HG02610 (cell line): Measurements from ENCODE around the gene MMP23B.
"Not testable (repeated sequence)": the region's sequence is repeated elsewhere in the genome, so short reads cannot be mapped to it uniquely, and the experiment has no call there.

Experiments
- ATAC-seq: cut with Tn5 transposase; IDR thresholded peaks from one replicate; pipeline ENCODE4 v1.9.1; 2021; ENCODE audit warnings: mild to moderate bottlenecking, moderate library complexity; ENCODE audit not compliant: unreplicated experiment

The MMP23B gene

DNA sequence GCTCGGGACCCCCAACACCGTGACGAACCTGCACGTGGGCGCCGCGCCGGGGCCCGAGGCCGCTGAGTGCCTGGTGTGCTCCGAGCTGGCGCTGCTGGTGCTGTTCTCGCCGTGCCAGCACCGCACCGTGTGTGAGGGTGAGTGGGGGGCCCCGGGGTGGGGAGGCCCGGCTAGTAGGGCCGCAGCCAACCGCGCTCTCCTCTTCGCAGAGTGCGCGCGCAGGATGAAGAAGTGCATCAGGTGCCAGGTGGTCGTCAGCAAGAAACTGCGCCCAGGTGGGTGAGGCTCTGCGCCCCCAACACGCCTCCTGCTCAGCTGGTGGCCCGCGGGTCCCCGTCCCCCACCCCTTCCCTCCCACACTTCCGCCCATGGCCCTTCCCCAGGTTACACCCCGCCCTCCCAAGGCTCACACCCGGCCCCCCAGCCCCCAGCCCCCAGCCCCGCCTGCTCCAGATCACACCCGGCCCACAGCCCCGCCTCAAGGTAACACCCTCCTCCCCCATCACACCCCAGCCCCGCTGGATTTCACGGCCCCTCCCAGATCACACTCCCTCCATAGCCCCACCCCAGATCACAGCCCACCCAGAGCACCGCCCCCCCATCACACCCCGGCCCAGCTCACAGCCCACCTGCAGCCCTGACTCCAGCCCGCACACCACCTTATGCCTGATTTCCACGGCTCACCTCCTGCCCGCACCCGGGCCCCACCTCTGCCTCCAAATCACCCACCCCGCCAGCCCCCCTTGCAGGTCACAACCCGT is 2.4 kb upstream of the MMP23B start:
- no peak for ATAC-seq

DNA sequence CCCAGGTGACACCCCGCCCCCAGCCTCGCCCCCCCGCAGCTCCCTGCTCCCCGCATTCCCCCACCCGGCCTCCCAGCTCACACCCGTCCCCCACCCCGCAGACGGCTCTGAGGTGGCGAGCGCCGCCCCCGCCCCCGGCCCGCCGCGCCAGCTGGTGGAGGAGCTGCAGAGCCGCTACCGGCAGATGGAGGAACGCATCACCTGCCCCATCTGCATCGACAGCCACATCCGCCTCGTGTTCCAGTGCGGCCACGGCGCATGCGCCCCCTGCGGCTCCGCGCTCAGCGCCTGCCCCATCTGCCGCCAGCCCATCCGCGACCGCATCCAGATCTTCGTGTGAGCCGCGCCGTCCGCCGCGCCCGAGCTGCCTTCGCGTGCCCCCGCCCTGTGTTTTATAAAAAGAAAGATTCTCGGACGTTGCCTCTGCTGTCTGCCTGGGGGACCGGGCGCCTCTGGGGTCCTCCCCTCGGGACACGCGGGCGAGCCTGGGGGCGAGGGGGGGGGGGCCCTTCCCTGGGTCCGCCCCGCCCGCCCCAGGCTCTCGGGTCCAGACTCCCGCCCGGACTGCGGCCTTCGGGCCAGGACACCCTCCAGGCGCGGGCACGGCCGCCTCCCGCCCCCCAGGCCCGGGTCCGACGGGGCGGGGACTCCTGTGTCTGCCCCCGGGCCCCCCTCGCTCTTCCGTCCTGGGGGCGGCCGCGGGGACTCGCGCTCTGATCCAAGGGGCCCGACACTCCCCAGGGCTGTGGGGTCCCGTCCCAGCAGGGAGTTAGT is 1.6 kb upstream of the MMP23B start:
- ATAC-seq: peak; percentile 46

DNA sequence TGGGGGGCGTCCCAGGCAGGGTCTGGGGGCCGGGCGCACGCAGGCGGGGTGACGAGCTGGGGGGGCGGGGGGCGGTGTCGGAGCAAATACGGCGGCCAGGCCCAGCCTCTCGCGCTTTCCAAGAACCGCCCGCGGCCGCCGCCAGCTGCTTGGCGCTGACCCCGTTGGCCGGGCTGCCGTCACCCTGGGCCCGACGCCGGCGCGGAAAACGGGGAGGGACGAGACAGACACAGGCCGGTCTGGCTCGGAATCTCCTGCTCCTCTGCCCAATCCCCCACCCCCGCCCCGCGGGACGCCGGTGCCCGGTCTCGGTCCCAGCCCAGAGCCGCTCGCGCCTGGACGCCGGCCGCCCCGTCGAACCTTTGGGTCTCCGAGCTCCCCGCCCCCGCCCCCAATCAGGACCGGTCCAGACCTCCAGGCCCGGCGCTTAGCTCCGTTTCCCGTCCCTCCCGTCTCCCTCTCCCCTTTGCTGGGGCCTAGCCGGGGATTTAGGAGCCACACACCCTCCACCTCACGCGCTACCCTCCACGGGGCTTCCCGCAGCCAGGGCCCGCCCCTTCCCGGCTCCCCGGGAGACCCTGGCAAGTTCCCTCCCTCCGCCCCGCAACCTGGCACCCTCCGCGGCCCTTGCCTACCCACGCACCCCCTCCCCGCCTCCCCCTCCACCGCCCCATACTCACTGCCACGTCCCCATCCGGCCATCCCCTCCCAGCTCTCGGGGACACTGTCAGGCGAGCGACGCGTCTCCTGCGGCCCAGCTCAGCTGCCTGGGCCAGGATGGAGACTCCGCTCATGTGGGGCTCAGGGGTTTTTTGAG is 800 bp upstream of the MMP23B start:
- ATAC-seq: no peak

DNA sequence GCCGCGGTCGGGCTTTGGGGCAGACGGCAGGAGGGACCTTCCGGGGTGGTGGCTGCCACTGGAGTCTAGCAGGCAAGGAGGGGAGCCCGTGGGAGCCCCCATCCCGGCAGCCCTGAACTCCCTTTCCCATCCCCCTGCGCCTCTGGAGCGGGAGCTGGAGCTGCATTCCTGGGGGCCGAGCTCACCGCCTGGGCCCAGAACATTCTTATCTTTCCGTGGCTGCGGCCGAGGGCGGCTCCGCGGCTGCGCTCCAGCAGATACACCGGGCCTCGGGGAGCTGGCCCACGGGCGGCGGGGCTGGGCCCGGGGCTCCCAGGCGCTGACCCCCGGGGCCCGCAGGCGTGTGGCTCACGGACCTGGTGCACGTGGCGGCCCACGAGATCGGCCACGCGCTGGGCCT is 1.4 kb downstream of the MMP23B start:
- ATAC-seq: not testable (repeated sequence)

DNA sequence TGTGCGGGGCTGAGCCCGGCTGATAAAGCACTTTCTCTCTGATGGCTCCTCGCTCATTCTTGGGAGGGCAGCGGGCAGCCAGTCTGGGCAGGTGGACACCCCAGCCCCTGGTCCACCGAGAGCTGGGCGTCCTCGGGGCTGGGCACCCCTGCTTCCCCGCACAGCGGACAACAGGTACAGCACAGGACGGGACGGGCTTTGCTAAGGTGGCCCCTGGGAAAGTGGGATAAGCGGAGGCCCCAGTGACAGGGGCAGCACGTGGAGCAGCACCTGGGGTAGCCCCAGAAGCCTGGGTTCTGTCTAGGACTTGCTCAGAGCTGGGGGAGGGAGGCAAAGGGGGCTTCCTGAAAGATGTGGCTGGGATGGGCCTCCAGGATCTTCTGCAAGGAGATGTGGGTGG is 2.6 kb downstream of the MMP23B start:
- not testable (repeated sequence) for ATAC-seq

DNA sequence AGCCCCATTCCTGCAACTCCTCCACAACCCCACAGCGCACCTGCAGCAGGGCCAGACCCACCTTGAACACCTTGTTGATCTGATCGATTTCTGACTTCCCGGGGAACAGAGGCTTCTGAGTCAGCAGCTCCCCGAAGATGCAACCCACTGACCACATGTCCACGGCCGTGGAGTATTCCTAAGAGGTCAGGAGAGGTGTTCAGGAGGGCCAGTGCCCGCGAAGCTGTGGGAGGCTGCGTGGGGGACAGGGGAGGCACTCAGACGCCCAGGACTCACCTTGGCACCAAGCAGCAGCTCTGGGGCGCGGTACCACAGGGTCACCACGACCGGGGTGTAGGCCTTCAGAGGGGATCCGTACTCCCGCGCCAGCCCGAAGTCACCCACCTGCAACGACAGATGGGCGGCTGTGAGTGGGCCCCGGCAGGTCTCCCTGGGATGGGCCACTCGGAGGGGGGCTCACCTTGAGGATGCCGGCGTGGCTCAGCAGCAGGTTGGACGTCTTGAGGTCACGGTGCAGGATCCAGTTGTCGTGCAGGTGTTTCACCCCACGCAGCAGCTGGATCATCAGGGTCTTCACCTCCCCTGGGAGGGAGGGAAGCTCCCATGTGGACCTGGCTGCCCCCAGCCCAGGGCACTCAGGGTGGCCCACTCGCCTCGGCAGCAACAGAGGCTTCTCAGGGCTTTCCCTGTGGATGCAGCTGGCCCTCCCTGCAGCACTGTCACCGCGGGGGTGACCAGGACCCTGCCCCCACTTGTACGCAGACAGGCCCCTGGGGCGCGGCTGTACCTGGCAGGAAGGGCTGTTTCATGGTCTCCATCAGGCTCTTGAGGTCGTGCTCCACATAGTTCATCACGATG is 4.9 kb downstream of the MMP23B start:
- not testable (repeated sequence) for ATAC-seq

DNA sequence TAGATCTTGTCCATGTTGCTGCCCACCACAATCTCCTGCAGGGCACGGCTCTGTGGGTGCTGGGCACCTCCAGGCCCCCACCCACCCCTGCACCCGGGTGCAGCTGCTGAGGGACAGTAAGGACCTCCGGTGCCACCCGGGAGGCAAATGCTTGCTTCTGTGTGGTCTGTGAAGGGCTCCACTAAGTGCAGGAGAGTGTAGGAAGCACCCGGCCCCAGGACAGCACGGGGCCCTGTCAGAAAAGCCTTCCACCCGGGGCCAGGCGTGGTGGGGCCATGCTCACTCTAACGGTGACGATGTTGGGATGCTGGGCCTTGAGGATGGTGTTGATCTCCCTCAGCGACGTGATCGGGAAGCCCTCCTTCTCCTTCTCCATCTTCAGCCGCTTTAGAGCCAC is 5.5 kb downstream of the MMP23B start:
- ATAC-seq: not testable (repeated sequence)

DNA sequence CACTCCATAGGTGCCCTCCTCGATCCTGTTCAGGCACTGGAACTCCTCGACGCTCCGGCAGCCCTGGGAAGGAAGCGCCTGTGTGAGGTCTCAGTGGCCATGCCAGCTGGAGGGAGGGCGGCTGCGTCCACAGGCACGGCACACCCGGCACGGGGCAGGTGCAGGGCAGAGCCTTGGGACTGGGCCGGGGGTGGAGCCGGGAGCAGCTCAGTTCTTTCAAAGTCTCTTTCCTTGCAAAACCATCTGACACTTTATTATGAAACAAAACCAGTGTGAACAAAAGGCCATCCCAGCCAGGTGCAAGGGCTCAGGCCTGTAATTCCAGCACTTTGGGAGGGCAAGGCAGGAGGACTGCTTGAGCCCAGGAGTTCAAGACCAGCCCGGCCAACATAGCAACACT is 6.6 kb downstream of the MMP23B start:
- not testable (repeated sequence) for ATAC-seq

DNA sequence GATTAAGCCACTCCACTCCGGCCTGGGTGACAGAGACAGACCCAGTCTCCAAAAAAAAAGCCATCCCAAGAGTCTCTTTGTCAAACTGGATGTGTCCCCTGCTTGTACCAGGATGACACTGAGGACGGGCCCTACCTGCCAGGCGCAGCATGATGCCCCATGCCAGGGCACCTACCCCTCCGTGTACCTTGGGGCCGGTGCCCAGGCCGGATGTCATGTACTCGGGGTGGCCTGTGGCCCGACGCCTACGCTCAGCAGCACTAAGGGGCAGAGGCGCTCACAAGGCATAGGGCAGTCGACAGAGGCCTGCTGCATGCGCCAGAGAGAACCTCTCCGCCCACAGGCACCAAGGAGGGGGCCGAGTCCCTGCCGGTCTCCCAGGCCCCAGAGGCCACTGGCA is 7.4 kb downstream of the MMP23B start:
- not testable (repeated sequence) for ATAC-seq

DNA sequence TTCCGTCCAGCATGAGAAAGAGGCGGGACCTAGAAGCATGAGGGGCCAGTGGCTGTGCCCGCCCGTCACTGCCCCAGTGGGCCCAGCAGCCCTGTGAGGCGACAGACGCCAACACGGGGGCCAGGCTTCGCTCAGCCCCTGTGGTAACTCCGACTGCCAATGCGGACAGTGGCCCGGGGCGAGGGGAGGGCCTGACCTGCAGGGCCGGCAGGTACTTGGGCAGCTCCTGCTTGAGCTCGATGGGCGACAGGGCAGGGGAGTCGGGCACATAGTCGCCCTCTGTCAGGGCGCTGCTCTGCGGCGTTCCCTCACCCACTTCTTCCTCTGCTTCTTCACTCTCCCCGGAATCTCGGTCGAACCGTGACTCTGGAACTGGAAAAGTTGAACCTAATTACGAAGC is 8.1 kb downstream of the MMP23B start:
- ATAC-seq: not testable (repeated sequence)

DNA sequence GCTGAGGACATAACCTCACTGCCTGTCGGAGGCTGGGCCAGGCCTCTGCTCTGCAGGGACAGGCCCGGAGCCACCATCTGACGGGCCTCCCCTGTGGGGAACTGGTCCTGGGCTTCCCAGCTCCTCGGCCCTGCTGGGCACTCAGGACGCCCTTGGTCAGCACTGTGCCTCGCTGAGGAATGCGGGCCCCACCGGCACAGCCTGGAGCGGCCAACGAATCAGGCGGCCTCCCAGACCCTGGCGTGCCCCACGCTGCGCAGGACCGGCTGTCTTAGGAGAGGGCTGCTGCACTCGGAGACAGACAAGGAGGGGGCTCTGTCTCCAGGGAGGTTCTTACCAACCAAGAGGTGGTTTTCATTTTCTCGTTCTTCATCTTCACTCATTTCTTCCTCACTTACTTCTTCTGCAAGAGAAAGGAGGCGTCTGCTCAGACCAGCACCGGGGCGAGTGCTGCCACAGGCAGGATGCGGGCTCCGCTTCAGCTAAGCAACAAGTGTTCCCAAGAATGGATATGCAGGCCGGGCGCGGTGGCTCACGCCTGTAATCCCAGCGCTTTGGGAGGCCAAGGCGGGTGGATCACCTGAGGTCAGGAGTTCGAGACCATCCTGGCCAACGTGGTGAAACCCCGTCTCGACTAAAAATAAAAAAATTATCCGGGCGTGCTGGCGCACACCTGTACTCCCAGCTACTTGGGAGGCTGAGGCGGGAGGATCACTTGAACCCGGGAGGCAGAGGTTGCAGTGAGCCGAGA is 8.9 kb downstream of the MMP23B start:
- ATAC-seq: not testable (repeated sequence)

DNA sequence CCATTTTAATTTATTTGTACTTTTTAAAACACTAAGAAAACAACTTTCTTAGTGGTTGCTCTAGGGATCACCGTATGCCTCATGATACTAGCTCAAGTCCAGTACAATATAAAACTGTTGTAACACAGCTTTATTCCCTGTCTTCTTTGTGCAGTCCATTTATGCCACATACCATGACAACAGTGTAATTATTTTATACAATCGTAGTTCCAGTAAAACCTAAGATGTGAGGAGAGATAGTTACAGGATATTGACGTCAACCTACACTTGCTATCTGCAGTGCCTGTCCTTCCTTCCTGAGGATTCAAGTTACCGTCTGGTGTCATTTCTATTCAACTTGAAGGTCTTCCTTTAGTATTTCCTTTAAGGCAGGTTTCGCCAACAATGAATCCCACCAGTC is 14.4 kb downstream of the MMP23B start:
- not testable (repeated sequence) for ATAC-seq

DNA sequence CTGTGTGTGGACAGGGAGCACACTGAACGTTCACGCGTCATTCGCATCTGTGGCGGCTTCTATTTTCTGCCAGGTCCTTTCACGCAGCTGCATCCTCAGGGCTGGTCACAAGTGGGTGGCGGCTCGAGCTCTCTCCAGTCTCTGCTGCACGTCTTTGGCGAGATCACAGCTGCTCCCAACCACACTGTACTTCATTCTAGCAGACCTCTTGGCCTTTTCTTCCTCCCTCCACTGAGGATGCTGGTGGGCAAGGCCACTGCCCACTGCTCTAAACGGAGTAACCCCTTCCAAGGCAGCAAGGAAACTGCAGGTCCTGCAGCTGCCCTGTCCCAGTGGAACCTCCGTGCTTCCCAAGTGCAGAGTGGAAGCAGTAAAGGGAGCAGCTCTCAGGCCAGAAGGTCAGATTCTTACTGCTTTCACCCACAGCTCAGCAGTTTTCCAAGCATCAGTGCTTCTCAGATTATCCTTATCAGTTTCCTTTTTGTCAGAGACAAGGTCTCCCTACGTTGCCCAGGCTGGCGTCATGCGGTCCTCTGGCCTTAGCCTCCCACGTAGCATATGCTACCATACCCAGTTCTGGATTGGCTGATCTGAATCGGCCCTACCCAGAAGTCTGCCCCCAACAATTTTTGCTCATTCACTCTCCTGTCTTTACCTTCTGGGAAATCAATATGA is 15.7 kb downstream of the MMP23B start:
- not testable (repeated sequence) for ATAC-seq

DNA sequence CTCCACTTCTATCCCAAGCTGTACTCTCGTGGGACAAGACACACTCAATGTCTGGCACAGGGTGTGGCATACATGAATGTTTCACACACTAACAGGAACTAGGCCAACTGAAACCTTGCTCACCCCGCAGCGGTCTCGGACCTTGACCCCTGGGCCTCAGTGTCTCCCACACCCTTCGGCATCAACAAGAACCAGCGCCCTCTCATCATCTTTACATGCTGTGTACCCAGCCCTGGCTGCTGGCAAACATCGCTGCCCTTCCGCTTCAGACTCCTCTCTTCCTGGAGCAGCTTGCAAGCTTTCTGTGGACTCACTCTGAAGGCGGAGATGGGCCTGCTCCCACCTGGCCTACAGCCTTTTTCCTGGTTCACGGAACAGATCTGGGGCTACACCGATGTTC is 16.3 kb downstream of the MMP23B start:
- not testable (repeated sequence) for ATAC-seq

DNA sequence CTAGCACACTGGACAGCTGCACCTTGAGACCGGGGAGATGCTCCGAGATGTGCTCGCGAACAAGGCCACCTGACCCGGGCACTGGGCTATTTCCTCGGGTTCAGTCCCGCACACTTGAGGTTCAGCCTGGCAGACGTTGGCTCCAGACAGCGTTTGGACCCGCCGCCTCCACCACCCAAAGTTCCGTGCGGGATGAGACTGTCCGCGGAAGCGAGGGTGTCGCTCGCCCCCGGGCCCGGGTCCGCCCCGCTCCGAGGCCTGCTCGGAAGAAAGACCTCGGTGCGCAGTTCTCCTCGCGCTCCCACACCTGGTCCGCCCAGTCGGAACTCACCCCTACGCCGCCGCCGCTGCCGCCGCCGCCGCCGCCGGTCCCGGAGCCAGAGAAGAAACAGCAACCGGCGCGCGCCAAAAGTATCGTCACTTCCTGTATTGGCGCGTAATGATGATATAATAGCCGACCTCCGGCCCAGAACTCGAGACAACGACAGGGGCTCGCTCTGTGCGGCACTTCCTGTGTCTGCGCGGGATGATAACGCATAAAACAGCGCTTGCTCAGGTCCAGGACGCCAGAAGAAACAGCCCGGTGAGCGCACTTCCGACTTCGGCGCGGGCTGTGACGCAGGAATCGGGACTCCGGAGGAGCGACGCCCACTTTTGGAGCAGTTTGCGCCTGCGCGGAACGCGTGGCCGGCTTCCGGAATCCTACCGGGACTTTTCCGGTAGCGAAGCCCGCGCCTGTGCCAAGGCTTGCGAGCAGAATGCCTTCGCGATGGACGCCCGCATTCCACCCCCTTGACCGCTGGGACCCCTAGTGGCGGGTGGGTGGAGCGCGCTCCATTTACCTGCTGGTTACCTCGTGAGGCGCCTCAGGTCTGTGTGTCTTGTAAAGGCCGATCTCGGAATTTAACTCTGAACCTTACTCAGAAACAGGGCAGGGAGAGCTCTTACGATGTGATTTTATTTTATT is 26.9 kb downstream of the MMP23B start, which contains the start of gene CDK11B:
Gene CDK11B (minus strand): TSS at position 422 of the 967 bp plus-strand sequence. CDS start 1,519 bp downstream, outside the sequence.
- ATAC-seq: peak; percentile 76

DNA sequence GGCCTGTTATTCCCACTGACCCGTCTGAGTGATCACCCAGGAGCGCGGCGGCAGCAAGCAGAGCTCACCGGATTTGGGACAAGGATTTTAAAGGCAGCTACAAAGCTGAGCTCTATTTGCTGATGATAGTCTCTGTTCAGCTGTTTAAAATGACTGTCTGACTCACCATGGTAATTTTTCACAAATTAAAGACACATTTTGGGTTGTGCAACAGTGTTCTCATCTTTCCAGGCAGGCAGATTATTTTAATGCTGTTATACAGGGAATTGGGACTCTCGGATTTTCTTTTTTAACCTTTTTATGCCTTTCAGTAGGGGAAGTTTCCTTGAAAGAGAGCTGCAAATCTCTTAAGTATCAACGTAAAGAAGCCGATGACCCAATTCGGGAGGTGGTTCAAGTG is 30.4 kb downstream of the MMP23B start:
- ATAC-seq: not testable (repeated sequence)

DNA sequence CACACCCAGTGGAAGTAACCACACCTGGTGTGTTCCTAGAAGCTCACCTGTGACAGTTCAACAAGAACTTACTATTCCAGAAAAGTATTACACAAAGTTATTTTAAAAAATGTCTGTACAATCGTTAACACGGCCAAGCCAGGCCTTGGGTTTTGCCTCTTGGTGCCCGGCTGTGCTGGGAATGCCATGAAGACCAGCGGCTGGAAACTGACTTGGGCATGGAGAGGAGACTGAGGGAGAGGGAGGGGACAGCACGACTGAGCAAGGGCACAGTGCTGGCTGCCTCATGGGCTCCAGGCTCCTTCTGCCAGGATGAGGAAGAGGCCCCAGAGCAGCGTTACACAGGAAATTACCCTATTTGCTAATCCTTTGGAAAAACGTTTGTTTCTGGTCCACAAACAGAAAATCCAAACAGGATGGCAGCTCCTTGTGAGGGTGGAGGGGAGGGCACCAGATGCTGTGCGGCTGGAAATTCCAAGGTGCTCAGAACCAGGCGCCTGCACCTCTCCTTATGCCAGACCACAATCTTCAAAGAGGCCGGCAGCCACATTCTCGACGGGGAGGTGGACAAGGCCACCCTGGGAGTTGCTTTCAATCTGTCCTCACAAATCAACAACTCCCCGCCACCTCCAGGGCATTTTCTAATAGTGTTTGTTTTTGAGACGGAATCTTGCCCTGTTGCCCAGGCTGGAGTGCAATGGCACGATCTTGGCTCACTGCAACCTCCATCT is 31.0 kb downstream of the MMP23B start:
- not testable (repeated sequence) for ATAC-seq
